ENCODE data around the gene SSPN.

Gene SSPN

GRCh38 chr12:26265606-26266005 lies 70.2 kb downstream of the SSPN start:
- no peak overlapping the region for H3K27ac ChIP-seq
- TF ChIP-seq ZFX (IDR thresholded peaks at IDR 0.05): no peak
- TF ChIP-seq, protein P1, sequence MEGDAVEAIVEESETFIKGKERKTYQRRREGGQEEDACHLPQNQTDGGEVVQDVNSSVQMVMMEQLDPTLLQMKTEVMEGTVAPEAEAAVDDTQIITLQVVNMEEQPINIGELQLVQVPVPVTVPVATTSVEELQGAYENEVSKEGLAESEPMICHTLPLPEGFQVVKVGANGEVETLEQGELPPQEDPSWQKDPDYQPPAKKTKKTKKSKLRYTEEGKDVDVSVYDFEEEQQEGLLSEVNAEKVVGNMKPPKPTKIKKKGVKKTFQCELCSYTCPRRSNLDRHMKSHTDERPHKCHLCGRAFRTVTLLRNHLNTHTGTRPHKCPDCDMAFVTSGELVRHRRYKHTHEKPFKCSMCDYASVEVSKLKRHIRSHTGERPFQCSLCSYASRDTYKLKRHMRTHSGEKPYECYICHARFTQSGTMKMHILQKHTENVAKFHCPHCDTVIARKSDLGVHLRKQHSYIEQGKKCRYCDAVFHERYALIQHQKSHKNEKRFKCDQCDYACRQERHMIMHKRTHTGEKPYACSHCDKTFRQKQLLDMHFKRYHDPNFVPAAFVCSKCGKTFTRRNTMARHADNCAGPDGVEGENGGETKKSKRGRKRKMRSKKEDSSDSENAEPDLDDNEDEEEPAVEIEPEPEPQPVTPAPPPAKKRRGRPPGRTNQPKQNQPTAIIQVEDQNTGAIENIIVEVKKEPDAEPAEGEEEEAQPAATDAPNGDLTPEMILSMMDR (conservative IDR thresholded peaks at IDR 0.05): no peak

GRCh38 chr12:26266881-26267280 lies 71.5 kb downstream of the SSPN start:
- TF ChIP-seq, protein P1 (conservative IDR thresholded peaks at IDR 0.05): no peak
- TF ChIP-seq ZFX (IDR thresholded peaks at IDR 0.05): no peak

DNA sequence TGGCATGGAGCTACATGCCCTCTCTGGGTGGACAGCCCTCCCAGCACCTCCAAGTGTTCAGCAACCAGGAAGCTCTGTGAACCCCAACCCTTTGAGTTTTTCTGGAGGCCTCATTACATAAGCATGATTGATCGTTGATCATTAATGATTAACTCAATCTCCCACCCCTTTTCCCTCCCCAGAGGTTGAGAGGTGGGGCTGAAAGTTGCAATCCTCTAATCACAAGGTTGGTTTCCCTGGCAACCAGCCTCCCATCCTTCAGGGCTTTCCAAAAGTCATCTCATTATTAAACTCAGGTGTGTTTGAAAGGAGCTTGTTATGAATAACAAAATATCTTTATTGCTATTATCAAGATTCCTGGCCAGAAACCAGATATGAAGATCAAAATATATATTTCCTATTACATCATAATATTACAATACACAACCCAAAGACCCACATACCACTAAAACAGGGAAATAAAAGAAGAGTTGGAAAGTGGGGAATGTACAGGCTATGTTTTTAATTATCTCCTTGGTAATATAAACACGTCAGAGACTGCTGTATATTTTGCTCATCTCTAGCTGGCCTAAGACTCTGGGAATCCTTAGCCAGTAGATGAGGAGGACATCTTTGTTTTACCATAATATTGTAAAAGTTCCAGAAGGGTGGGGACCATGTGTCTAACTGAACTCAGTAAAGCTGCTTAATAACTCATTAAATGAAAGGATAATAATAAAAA lies 73.6 kb downstream of the SSPN start:
- no peak overlapping the region for H3K27ac ChIP-seq
- TF ChIP-seq ZFX (IDR thresholded peaks at IDR 0.05): no peak
- TF ChIP-seq, protein P1 (conservative IDR thresholded peaks at IDR 0.05): no peak

More at GRCh38 chr12:26266881-26267280, 71.5 kb downstream of the SSPN start:
- no peak overlapping the region for H3K27ac ChIP-seq

- H3K27ac ChIP-seq: no peak overlapping the region
- TF ChIP-seq, protein P1 (conservative IDR thresholded peaks at IDR 0.05): no peak
- TF ChIP-seq ZFX (IDR thresholded peaks at IDR 0.05): no peak
Observed at GRCh38 chr12:26269562-26270284, 74.3 kb downstream of the SSPN start.

DNA sequence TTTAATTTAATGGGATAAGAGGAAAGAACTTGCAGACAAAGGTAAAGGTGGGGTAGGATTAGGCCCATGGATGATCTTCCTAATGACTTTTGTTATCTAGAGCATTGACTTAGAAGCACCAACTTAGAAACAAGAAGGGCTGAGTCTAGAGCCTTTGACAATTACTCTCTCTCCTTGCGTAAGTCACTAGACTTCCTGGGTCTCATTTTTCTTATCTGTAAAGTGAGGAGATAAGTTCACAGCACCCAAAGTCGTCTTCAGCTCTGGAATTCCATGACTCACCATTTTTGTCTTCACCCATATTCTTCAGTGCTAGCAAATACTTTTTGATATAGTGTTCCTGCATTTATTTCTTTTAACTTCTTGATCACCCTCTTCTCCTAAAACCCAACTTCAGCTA lies 75.7 kb downstream of the SSPN start:
- TF ChIP-seq ZFX (IDR thresholded peaks at IDR 0.05): no peak
- H3K27ac ChIP-seq: no peak overlapping the region

GRCh38 chr12:26271889-26272492 lies 76.6 kb downstream of the SSPN start:
- no peak for TF ChIP-seq ZFX (IDR thresholded peaks at IDR 0.05)
- TF ChIP-seq, protein P1 (conservative IDR thresholded peaks at IDR 0.05): no peak
- H3K27ac ChIP-seq: peak overlapping the region; percentile 78; the same call in 1 of the 2 replicates

DNA sequence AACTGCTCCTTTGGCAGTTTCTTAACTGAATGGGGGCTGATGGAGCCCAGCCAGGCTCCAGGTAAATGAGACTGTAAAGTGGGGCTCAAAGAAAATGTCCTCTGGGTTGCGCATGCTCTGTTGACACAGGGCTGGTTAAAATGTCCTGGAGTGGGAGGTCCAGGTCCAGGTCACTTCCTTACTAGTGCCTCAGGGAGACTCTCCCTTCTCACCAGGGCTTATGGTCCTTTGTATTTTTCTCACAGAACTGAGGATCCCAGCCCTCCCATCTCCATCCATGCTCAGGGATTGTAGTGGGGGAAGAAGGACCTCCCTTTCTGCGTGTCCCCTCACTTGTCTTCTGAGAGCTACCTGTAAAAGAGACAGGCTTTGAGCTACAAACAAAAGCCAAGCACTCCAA lies 77.5 kb downstream of the SSPN start:
- TF ChIP-seq, protein P1 (conservative IDR thresholded peaks at IDR 0.05): no peak
- TF ChIP-seq ZFX (IDR thresholded peaks at IDR 0.05): no peak
- peak overlapping the region; percentile 78; the same call in 1 of the 2 replicates for H3K27ac ChIP-seq
